ENCODE measurements around the gene KPNA3.

GRCh38 chr13:49669735-49670309 is 122.7 kb downstream of the KPNA3 start:
- no peak for TF ChIP-seq POLR2AphosphoS5 (IDR thresholded peaks at IDR 0.05; ENCODE audit: borderline replicate concordance, low read depth, low read length)
- no peak for TF ChIP-seq FOXP2 (optimal IDR thresholded peaks at IDR 0.05; ENCODE audit: control extremely low read depth, extremely low read length, insufficient read depth)
- no peak for TF ChIP-seq EZH2 (IDR thresholded peaks at IDR 0.05)
